ENCODE results near the gene FAM200A. TPM values are rescaled to one million over a fixed set of nuclear protein-coding genes. Genes with fewer than 3 reads are reported as not detected.
A peak's percentile ranks its signal among the peaks of the same experiment; 100 is the strongest.

Gene FAM200A
- total RNA-seq, 1 donor from 2014 or later = 6.3 TPM

- no peak for DNase-seq (ENCODE audit: extremely low spot score, unreplicated experiment)
- no peak for TF ChIP-seq CTCF (IDR thresholded peaks at IDR 0.05)
- Mint-ChIP-seq H3K27me3 (ENCODE audit: unreplicated experiment) (no peaks in the 10 kb centered on the region), H3K9me3 (ENCODE audit: unreplicated experiment) (no peaks in the 10 kb centered on the region), H3K36me3 (ENCODE audit: unreplicated experiment) (peaks cover 17% of the 10 kb centered on the region), H3K4me3 (ENCODE audit: unreplicated experiment) (peak overlapping the region; percentile 100), H3K4me1 (ENCODE audit: unreplicated experiment) (peaks cover 35% of the 10 kb centered on the region), H3K27ac (ENCODE audit: unreplicated experiment) (peak overlapping the region; percentile 100)
Measured at GRCh38 chr7:99500637-99501009, 51.3 kb downstream of the FAM200A start.

- Mint-ChIP-seq H3K27ac (ENCODE audit: unreplicated experiment) (peak within 1 kb of the TSS; percentile 100), H3K4me3 (ENCODE audit: unreplicated experiment) (peak within 1 kb of the TSS; percentile 100), H3K9me3 (ENCODE audit: unreplicated experiment) (no peaks in the 10 kb centered on the region), H3K36me3 (ENCODE audit: unreplicated experiment) (peaks cover 17% of the 10 kb centered on the region), H3K4me1 (ENCODE audit: unreplicated experiment) (peaks cover 33% of the 10 kb centered on the region), H3K27me3 (ENCODE audit: unreplicated experiment) (no peaks in the 10 kb centered on the region)
- peak; percentile 93 for DNase-seq (ENCODE audit: extremely low spot score, unreplicated experiment)
- no peak for TF ChIP-seq CTCF (IDR thresholded peaks at IDR 0.05)
Measured at GRCh38 chr7:99499721-99500636, 51.9 kb downstream of the FAM200A start, which contains the start of gene ZNF394. TSS of gene ZNF394 (minus strand) at chr7:99500281. CDS start at chr7:99500093, 188 bp downstream.

- peaks cover 22% of the 10 kb centered on the region for H3K36me3 Mint-ChIP-seq (ENCODE audit: unreplicated experiment)
- H3K4me3 Mint-ChIP-seq (ENCODE audit: unreplicated experiment) = peak overlapping the region; percentile 100
- H3K27me3 Mint-ChIP-seq (ENCODE audit: unreplicated experiment) = no peaks in the 10 kb centered on the region
- DNase-seq (ENCODE audit: extremely low spot score, unreplicated experiment) = no peak
- H3K27ac Mint-ChIP-seq (ENCODE audit: unreplicated experiment) = peak overlapping the region; percentile 100
- no peaks in the 10 kb centered on the region for H3K9me3 Mint-ChIP-seq (ENCODE audit: unreplicated experiment)
- peaks cover 33% of the 10 kb centered on the region for H3K4me1 Mint-ChIP-seq (ENCODE audit: unreplicated experiment)
- no peak for TF ChIP-seq CTCF (IDR thresholded peaks at IDR 0.05)
Measured at GRCh38 chr7:99499371-99499720, 52.6 kb downstream of the FAM200A start.

- Mint-ChIP-seq H3K4me3 (ENCODE audit: unreplicated experiment) (peak overlapping the region; percentile 100), H3K27ac (ENCODE audit: unreplicated experiment) (peak overlapping the region; percentile 100), H3K27me3 (ENCODE audit: unreplicated experiment) (no peaks in the 10 kb centered on the region), H3K36me3 (ENCODE audit: unreplicated experiment) (peaks cover 30% of the 10 kb centered on the region), H3K9me3 (ENCODE audit: unreplicated experiment) (peaks cover 4% of the 10 kb centered on the region), H3K4me1 (ENCODE audit: unreplicated experiment) (peaks cover 33% of the 10 kb centered on the region)
- no peak for DNase-seq (ENCODE audit: extremely low spot score, unreplicated experiment)
- no peak for TF ChIP-seq CTCF (IDR thresholded peaks at IDR 0.05)
Measured at GRCh38 chr7:99498546-99498944, 53.4 kb downstream of the FAM200A start.

- peak overlapping the region; percentile 100 for H3K4me3 Mint-ChIP-seq (ENCODE audit: unreplicated experiment)
- DNase-seq (ENCODE audit: extremely low spot score, unreplicated experiment) = no peak
- H3K27me3 Mint-ChIP-seq (ENCODE audit: unreplicated experiment) = no peaks in the 10 kb centered on the region
- peaks cover 5% of the 10 kb centered on the region for H3K9me3 Mint-ChIP-seq (ENCODE audit: unreplicated experiment)
- peak overlapping the region; percentile 35 for H3K27ac Mint-ChIP-seq (ENCODE audit: unreplicated experiment)
- no peak for TF ChIP-seq CTCF (IDR thresholded peaks at IDR 0.05)
- H3K4me1 Mint-ChIP-seq (ENCODE audit: unreplicated experiment) = peaks cover 33% of the 10 kb centered on the region
- H3K36me3 Mint-ChIP-seq (ENCODE audit: unreplicated experiment) = peaks cover 35% of the 10 kb centered on the region
Measured at GRCh38 chr7:99497766-99498545, 54.0 kb downstream of the FAM200A start.

All from osteocyte (in vitro differentiated cells).